Measurements from ENCODE around the gene SLC35F4.

Gene SLC35F4

GRCh38 chr14:57549765-57550420, 316.0 kb downstream of the SLC35F4 start:
- no peak for DNase-seq (ENCODE audit: insufficient read length, low spot score)
- FAIRE-seq = peak; percentile 64

DNA sequence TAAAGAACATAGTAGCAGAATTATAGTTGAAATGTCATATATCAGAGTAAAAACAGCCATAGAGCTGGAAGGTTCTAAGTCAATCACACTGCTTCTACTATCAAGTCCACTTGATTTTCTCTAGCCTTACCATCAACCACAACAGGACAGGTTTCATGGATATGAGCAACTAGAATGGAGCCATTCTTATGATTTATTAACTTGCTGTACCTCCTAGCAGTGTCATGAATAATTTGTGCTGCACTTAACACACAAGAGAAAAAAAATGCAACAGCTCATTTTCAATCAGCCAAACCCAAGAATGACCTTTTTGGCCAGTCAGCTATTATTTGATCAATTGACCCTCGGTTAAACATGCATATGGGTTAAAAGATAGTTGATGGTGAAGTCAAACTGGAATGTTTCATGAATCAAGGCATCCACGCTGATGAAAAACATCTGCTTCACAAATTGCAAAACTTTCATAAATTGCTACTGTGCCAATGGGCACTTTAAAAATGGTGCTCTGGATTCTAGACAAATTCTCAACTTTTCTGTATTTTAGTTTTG, 316.8 kb downstream of the SLC35F4 start:
- DNase-seq (ENCODE audit: insufficient read length, low spot score) (no peak), FAIRE-seq (peak; percentile 13)

GRCh38 chr14:57547131-57547530, 318.8 kb downstream of the SLC35F4 start:
- no peak for FAIRE-seq
- no peak for DNase-seq (ENCODE audit: insufficient read length, low spot score)

GRCh38 chr14:57533214-57533613, 332.7 kb downstream of the SLC35F4 start:
- DNase-seq (ENCODE audit: insufficient read length, low spot score) (no peak), FAIRE-seq (no peak)

DNA sequence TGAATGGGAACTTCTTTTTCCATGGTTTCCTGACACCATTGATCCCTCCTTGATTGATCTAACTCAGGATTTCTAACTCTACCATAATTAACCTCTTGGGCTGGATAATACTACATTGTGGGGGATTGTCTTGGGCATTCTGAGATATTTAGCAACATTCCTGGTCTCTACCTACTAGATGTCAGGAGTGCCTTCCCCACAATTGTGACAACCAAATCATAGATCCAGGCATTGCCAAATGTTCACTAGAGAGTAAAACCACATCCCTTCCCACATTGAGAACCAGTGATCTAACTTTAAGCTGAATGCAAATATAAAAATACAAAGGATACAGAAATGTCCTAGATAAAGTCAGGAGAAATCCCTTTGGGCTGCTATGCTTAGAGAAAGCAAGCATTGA, 335.3 kb downstream of the SLC35F4 start:
- DNase-seq (ENCODE audit: insufficient read length, low spot score) (no peak), FAIRE-seq (peak; percentile 13)

DNA sequence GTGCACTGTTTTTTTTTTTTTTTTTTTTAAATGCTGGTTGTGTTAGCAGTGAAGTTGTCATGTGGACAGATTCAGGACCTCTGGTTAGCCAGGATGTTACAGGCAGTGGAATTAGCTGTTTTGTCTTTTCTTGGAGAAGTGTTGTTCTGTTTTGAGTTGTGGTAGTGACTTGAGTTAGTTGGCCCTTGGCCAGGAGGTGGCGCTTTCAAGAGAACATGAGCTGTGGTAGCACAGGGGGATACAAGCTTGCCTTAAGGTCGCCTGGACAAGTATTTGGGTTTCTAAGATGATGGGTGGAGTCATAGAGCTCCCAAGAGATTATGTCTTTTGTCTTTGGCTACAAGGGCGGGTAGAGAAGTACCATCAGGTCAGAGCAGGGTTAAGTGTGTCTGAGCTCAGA, 338.9 kb downstream of the SLC35F4 start:
- DNase-seq (ENCODE audit: insufficient read length, low spot score) (no peak), FAIRE-seq (peak; percentile 80)

- peak; percentile 75 for FAIRE-seq
Measured at GRCh38 chr14:57519043-57519442, 346.8 kb downstream of the SLC35F4 start.

More at GRCh38 chr14:57519043-57519442, 346.8 kb downstream of the SLC35F4 start:
- no peak for DNase-seq (ENCODE audit: insufficient read length, low spot score)

Measured in HTR-8/SVneo (cell line).